GM10266 (cell line): ENCODE data around the gene MALRD1.

Source experiments
- DNase-seq: peaks from one replicate; pipeline ENCODE4 v3.0.0; 2012; ENCODE audit errors: extremely low spot score
- CTCF ChIP-seq: IDR thresholded peaks from 2 replicates; pipeline ENCODE4 v1.5.1; 2012; ENCODE audit warnings: mild to moderate bottlenecking, low read depth; ENCODE audit not compliant: control insufficient read depth, insufficient read depth; ENCODE audit errors: missing control alignments

Gene MALRD1

GRCh38 chr10:19048489-19048888, at the start of gene MALRD1:
Gene MALRD1 (plus strand): TSS chr10:19048801. CDS start chr10:19048939, 138 bp downstream.
- DNase-seq = no peak
- no peak for TF ChIP-seq CTCF

- no peak for DNase-seq
- TF ChIP-seq CTCF = no peak
Observed at GRCh38 chr10:19003341-19003740, 45.3 kb upstream of the MALRD1 start.

GRCh38 chr10:19012111-19012510, 36.5 kb upstream of the MALRD1 start:
- TF ChIP-seq CTCF = no peak

GRCh38 chr10:19014034-19014433, 34.6 kb upstream of the MALRD1 start:
- DNase-seq = no peak
- TF ChIP-seq CTCF = no peak

More at GRCh38 chr10:19012111-19012510, 36.5 kb upstream of the MALRD1 start:
- no peak for DNase-seq

- TF ChIP-seq CTCF = no peak
Observed at GRCh38 chr10:19014498-19014897, 34.1 kb upstream of the MALRD1 start.

GRCh38 chr10:19017116-19017890, 31.3 kb upstream of the MALRD1 start:
- no peak for TF ChIP-seq CTCF
- no peak for DNase-seq

More at GRCh38 chr10:19014498-19014897, 34.1 kb upstream of the MALRD1 start:
- no peak for DNase-seq

- no peak for TF ChIP-seq CTCF
- DNase-seq = no peak
Observed at GRCh38 chr10:19021162-19021561, 27.4 kb upstream of the MALRD1 start.
